ENCODE data around the gene PLPPR2. TPM values are rescaled to one million over a fixed set of nuclear protein-coding genes. Genes with fewer than 3 reads are reported as not detected.
"Not testable (repeated sequence)": the region's sequence is repeated elsewhere in the genome, so short reads cannot be mapped to it uniquely, and the experiment has no call there.

PLPPR2 gene
- total and polyA plus RNA-seq, 9 donors: 11.6 to 42.5 (median 31.3) TPM

GRCh38 chr19:11400798-11401197, 45.6 kb downstream of the PLPPR2 start:
- Histone ChIP-seq H3K27ac (no peak overlapping the region), H3K4me3 (no peak overlapping the region), H3K9me3 (no peaks in the 10 kb centered on the region), H3K27me3 (no peaks in the 10 kb centered on the region), H3K36me3 (no peaks in the 10 kb centered on the region), H3K4me1 (ENCODE audit: insufficient read depth) (peaks cover under 1% of the 10 kb centered on the region)
- no peak for TF ChIP-seq EP300 (IDR thresholded peaks at IDR 0.05)
- no peak for TF ChIP-seq POLR2A (IDR thresholded peaks at IDR 0.05)
- TF ChIP-seq CTCF (IDR thresholded peaks at IDR 0.05): no peak
- intact Hi-C loops (cut with DNase I): no loop called here
- DNase-seq: no peak
- WGBS, 3 donors: 67 to 91% (median 79%) methylated on average over 1 of the region's 1 CpG

- WGBS, 3 donors: 57 to 65% (median 64%) methylated on average over 9 of the region's 9 CpGs
- no peak overlapping the region for H3K4me3 ChIP-seq
- no peaks in the 10 kb centered on the region for H3K9me3 ChIP-seq
- no peak for TF ChIP-seq CTCF (IDR thresholded peaks at IDR 0.05)
- no peak for TF ChIP-seq POLR2A (IDR thresholded peaks at IDR 0.05)
- TF ChIP-seq EP300 (IDR thresholded peaks at IDR 0.05): no peak
- H3K27ac ChIP-seq: no peak overlapping the region
- peaks cover 6% of the 10 kb centered on the region for H3K4me1 ChIP-seq (ENCODE audit: insufficient read depth)
- intact Hi-C loops (cut with DNase I): no loop called here
- H3K36me3 ChIP-seq: no peaks in the 10 kb centered on the region
- H3K27me3 ChIP-seq: no peaks in the 10 kb centered on the region
- no peak for DNase-seq
Measured at GRCh38 chr19:11401808-11402543, 46.7 kb downstream of the PLPPR2 start.

- no peaks in the 10 kb centered on the region for H3K36me3 ChIP-seq
- DNase-seq: no peak
- H3K27ac ChIP-seq: no peak overlapping the region
- 55 to 56% (median 56%) methylated on average over 9 of the region's 9 CpGs for WGBS, 3 donors
- H3K9me3 ChIP-seq: no peaks in the 10 kb centered on the region
- no peak overlapping the region for H3K4me3 ChIP-seq
- TF ChIP-seq POLR2A (IDR thresholded peaks at IDR 0.05): no peak
- TF ChIP-seq CTCF (IDR thresholded peaks at IDR 0.05): no peak
- TF ChIP-seq EP300 (IDR thresholded peaks at IDR 0.05): no peak
- intact Hi-C loops (cut with DNase I): no loop called here
- H3K4me1 ChIP-seq (ENCODE audit: insufficient read depth): peaks cover 6% of the 10 kb centered on the region
- no peaks in the 10 kb centered on the region for H3K27me3 ChIP-seq
Measured at GRCh38 chr19:11404588-11405222, 49.5 kb downstream of the PLPPR2 start.

- no peak overlapping the region for H3K4me3 ChIP-seq
- H3K4me1 ChIP-seq (ENCODE audit: insufficient read depth): peaks cover 6% of the 10 kb centered on the region
- intact Hi-C loops (cut with DNase I): no loop called here
- no peaks in the 10 kb centered on the region for H3K36me3 ChIP-seq
- H3K27me3 ChIP-seq: no peaks in the 10 kb centered on the region
- TF ChIP-seq CTCF (IDR thresholded peaks at IDR 0.05) (peak in 1 of 3 donors; percentile 43), EP300 (IDR thresholded peaks at IDR 0.05) (no peak)
- H3K27ac ChIP-seq: no peak overlapping the region
- no peaks in the 10 kb centered on the region for H3K9me3 ChIP-seq
- 9 to 19% (median 13%) methylated on average over 44 of the region's 44 CpGs for WGBS, 3 donors
- DNase-seq: peak in 2 of 5 donors; percentile 47 to 49
Measured at GRCh38 chr19:11405846-11406643, 50.8 kb downstream of the PLPPR2 start.

- WGBS, 3 donors: 67 to 69% (median 68%) methylated on average over 12 of the region's 12 CpGs
- H3K9me3 ChIP-seq; intact Hi-C loops (cut with DNase I); H3K27me3 ChIP-seq; H3K27ac ChIP-seq; H3K4me1 ChIP-seq (ENCODE audit: insufficient read depth); H3K4me3 ChIP-seq; H3K36me3 ChIP-seq; DNase-seq: not testable (repeated sequence)
Measured at GRCh38 chr19:11406703-11407236, 51.5 kb downstream of the PLPPR2 start.

All from ovary (tissue), 9 donors.